GM18909 (cell line): Measurements from ENCODE around the gene ADAM12.

Source experiments
- ATAC-seq: cut with Tn5 transposase; IDR thresholded peaks from one replicate; pipeline ENCODE4 v1.9.1; 2021; ENCODE audit warnings: mild to moderate bottlenecking; ENCODE audit not compliant: unreplicated experiment, poor library complexity

Gene ADAM12

GRCh38 chr10:125967533-125967932 lies 420.7 kb downstream of the ADAM12 start:
- ATAC-seq: no peak

- no peak for ATAC-seq
These were observed 423.7 kb downstream of the ADAM12 start for GRCh38 chr10:125964558-125964957.
